Gastrocnemius medialis (tissue), 4 donors: Measurements from ENCODE around the gene DDX3X.

Source experiments
- POLR2A ChIP-seq, 2 donors: fragments of 450-650 bp; IDR thresholded peaks; one replicate each; pipeline ENCODE4 v1.6.1; 2017; ENCODE audit warnings: antibody characterized with exemption in 2 of 2, mild to moderate bottlenecking in 2 of 2, moderate library complexity in 2 of 2
- TF ChIP-seq, protein P1 (sequence below), 5 experiments: fragments of 450-650 bp in 3 of 5; fragments of 200-600 bp in 2 of 5; sonication (generic) in 2 of 5; IDR thresholded peaks in 4 of 5; conservative IDR thresholded peaks in 1 of 5; 1 replicate in 4 of 5; 2 replicates in 1 of 5; pipeline ENCODE4 v1.5.1; 2016 to 2019; ENCODE audit warnings: antibody characterized with exemption in 5 of 5, mild to moderate bottlenecking in 3 of 5, moderate library complexity in 3 of 5

DNA sequence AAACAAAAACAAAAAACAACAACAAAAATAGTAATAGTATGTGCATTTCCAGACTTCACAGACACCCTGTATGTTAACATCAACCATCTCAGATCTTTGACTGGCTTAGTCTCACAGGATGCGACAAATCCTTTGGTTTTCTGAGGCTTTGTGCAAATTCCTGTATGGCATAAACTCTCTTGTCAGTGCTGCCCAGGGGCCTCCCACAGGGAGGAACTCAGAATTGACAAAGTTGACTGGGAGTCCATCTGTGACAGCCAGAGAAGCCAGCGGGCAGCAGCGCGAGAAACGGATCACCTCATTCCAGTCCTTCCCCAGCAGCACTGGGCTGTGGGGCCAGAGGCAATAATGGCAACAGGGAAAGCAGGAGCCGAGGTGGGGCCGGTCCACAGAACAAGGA is 19.1 kb upstream of the DDX3X start:
- TF ChIP-seq, protein P1, sequence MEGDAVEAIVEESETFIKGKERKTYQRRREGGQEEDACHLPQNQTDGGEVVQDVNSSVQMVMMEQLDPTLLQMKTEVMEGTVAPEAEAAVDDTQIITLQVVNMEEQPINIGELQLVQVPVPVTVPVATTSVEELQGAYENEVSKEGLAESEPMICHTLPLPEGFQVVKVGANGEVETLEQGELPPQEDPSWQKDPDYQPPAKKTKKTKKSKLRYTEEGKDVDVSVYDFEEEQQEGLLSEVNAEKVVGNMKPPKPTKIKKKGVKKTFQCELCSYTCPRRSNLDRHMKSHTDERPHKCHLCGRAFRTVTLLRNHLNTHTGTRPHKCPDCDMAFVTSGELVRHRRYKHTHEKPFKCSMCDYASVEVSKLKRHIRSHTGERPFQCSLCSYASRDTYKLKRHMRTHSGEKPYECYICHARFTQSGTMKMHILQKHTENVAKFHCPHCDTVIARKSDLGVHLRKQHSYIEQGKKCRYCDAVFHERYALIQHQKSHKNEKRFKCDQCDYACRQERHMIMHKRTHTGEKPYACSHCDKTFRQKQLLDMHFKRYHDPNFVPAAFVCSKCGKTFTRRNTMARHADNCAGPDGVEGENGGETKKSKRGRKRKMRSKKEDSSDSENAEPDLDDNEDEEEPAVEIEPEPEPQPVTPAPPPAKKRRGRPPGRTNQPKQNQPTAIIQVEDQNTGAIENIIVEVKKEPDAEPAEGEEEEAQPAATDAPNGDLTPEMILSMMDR (IDR thresholded peaks at IDR 0.05 in 4 of 5, conservative IDR thresholded peaks at IDR 0.05 in 1 of 5): no peak
- no peak for TF ChIP-seq POLR2A (IDR thresholded peaks at IDR 0.05)
